SK-N-SH (cell line): Measurements from ENCODE around the gene S100B. TPM values are rescaled to one million over a fixed set of nuclear protein-coding genes. Genes with fewer than 3 reads are reported as not detected.

Experiments used
- CTCF ChIA-PET: fragments of 300-600, 350-600 bp; formaldehyde crosslinking; extraction: SDS; loops from one replicate; lab custom pipeline; 2021; lab: Yijun Ruan, JAX
- POLR2A ChIA-PET: fragments of 350-600 bp; sonication (Branson Sonifier 250); formaldehyde crosslinking; extraction: SDS; loops from one replicate; lab custom pipeline; 2020; ENCODE audit warnings: antibody characterized with exemption, inconsistent platforms; lab: Yijun Ruan, JAX
- DNase-seq: peaks from one replicate; pipeline ENCODE4 v3.0.0; 2012
- H2AFZ ChIP-seq: fragments of 200-600 bp; sonication (generic); 2 replicates; pipeline ENCODE4 v1.8.1; 2016; ENCODE audit warnings: antibody characterized with exemption, mild to moderate bottlenecking, low read depth
- H3F3A ChIP-seq: fragments of 200-600 bp; sonication (generic); replicated peaks from 2 replicates; pipeline ENCODE3; 2016; ENCODE audit warnings: antibody characterized with exemption, mild to moderate bottlenecking; ENCODE audit not compliant: insufficient read depth
- H3K27ac ChIP-seq, 2 experiments: fragments of 200-500 bp in 1 of 2; fragments of 200-600 bp in 1 of 2; sonication (Bioruptor generic) in 1 of 2; sonication (generic), shearing (Covaris generic) in 1 of 2; 2 replicates each; pipeline versions ENCODE4 v1.5.1 to v1.6.1; 2014 to 2016; ENCODE audit warnings: low read depth in 2 of 2, inconsistent platforms in 1 of 2, low read length in 1 of 2, mild to moderate bottlenecking in 1 of 2, mixed read lengths in 1 of 2
- H3K27me3 ChIP-seq: fragments of 200-600 bp; sonication (generic), shearing (Covaris generic); 2 replicates; pipeline ENCODE4 v1.6.1; 2016; ENCODE audit warnings: mixed run types; ENCODE audit not compliant: insufficient read depth
- H3K36me3 ChIP-seq, 2 experiments: fragments of 200-500 bp in 1 of 2; fragments of 200-600 bp in 1 of 2; sonication (Bioruptor generic) in 1 of 2; sonication (generic) in 1 of 2; replicated peaks in 1 of 2; 2 replicates each; pipeline versions ENCODE3 to v1.5.1; 2014 to 2016; ENCODE audit warnings: low read length in 1 of 2, mild to moderate bottlenecking in 1 of 2; ENCODE audit not compliant: insufficient read depth in 2 of 2, control insufficient read depth in 1 of 2
- H3K4me1 ChIP-seq, 2 experiments: fragments of 200-500 bp in 1 of 2; fragments of 200-600 bp in 1 of 2; sonication (Bioruptor generic) in 1 of 2; sonication (generic), shearing (Covaris generic) in 1 of 2; 2 replicates each; pipeline versions ENCODE4 v1.5.1 to v1.6.1; 2014 to 2016; ENCODE audit warnings: low read depth in 1 of 2, low read length in 1 of 2, mixed run types in 1 of 2; ENCODE audit not compliant: insufficient read depth in 2 of 2, control insufficient read depth in 1 of 2
- H3K4me2 ChIP-seq: fragments of 200-600 bp; sonication (generic), shearing (Covaris generic); 2 replicates; pipeline ENCODE4 v1.6.1; 2017; ENCODE audit warnings: mixed run types
- H3K4me3 ChIP-seq, 2 experiments: fragments of 200-500 bp in 1 of 2; fragments of 200-600 bp in 1 of 2; sonication (Bioruptor generic) in 1 of 2; sonication (generic), shearing (Covaris generic) in 1 of 2; 2 replicates each; pipeline versions ENCODE4 v1.5.1 to v1.8.1; 2014 to 2016; ENCODE audit warnings: low read depth in 2 of 2, inconsistent platforms in 1 of 2, low read length in 1 of 2, mild to moderate bottlenecking in 1 of 2, mixed read lengths in 1 of 2, moderate library complexity in 1 of 2
- H3K79me2 ChIP-seq: fragments of 200-600 bp; sonication (generic); 2 replicates; pipeline ENCODE4 v1.8.1; 2017; ENCODE audit warnings: mild to moderate bottlenecking; ENCODE audit not compliant: insufficient read depth
- H3K9ac ChIP-seq: fragments of 200-600 bp; sonication (generic); 2 replicates; pipeline ENCODE4 v1.6.1; 2017; ENCODE audit warnings: mixed run types
- H3K9me2 ChIP-seq: fragments of 200-600 bp; sonication (generic); 2 replicates; pipeline ENCODE4 v1.6.1; 2017; ENCODE audit warnings: mixed run types
- H3K9me3 ChIP-seq: fragments of 200-600 bp; sonication (generic); 2 replicates; pipeline ENCODE4 v1.6.1; 2017; ENCODE audit warnings: mixed run types, mild to moderate bottlenecking, moderate library complexity
- H4K20me1 ChIP-seq: fragments of 200-600 bp; sonication (generic); 2 replicates; pipeline ENCODE4 v1.6.1; 2017; ENCODE audit warnings: mild to moderate bottlenecking, mixed run types; ENCODE audit not compliant: insufficient read depth
- ELF1 ChIP-seq: IDR thresholded peaks from 2 replicates; pipeline ENCODE4 v1.4.0; 2012
- GABPA ChIP-seq: IDR thresholded peaks from 2 replicates; pipeline ENCODE4 v1.4.0; 2012; ENCODE audit warnings: low read depth, mild to moderate bottlenecking
- GATA2 ChIP-seq: sonication (generic); formaldehyde crosslinking; IDR thresholded peaks from 2 replicates; pipeline ENCODE4 v1.5.0; 2020; ENCODE audit warnings: mild to moderate bottlenecking, missing genetic modification reagents
- MXI1 ChIP-seq: IDR thresholded peaks from 2 replicates; pipeline ENCODE4 v1.6.1; 2012; ENCODE audit warnings: mild to moderate bottlenecking, low read depth, low read length, improper control_type of control experiment
- NFIC ChIP-seq: IDR thresholded peaks from 2 replicates; pipeline ENCODE4 v1.4.0; 2012; ENCODE audit warnings: borderline replicate concordance
- NRF1 ChIP-seq: IDR thresholded peaks from 2 replicates; pipeline ENCODE4 v1.6.1; 2012; ENCODE audit warnings: low read depth, mild to moderate bottlenecking, low read length
- RAD21 ChIP-seq: IDR thresholded peaks from 2 replicates; pipeline ENCODE4 v1.6.1; 2012; ENCODE audit warnings: mild to moderate bottlenecking, low read length
- RCOR1 ChIP-seq: fragments of 150-350 bp; IDR thresholded peaks from 2 replicates; pipeline ENCODE4 v1.6.1; 2017; ENCODE audit warnings: antibody characterized with exemption, low read length
- RFX5 ChIP-seq: IDR thresholded peaks from 2 replicates; pipeline ENCODE4 v1.6.1; 2012; ENCODE audit warnings: mild to moderate bottlenecking, improper control_type of control experiment, low read length
- RXRA ChIP-seq: IDR thresholded peaks from 2 replicates; pipeline ENCODE4 v1.4.0; 2012; ENCODE audit warnings: low read depth, mild to moderate bottlenecking, borderline replicate concordance
- SIN3A ChIP-seq: IDR thresholded peaks from 2 replicates; pipeline ENCODE4 v1.6.1; 2012; ENCODE audit warnings: low read depth, mild to moderate bottlenecking, low read length, moderate library complexity, borderline replicate concordance
- SMC3 ChIP-seq: IDR thresholded peaks from 2 replicates; pipeline ENCODE4 v1.6.1; 2012; ENCODE audit warnings: low read depth, low read length, improper control_type of control experiment
- TAF1 ChIP-seq: IDR thresholded peaks from 2 replicates; pipeline ENCODE4 v1.6.1; 2012; ENCODE audit warnings: low read depth, mild to moderate bottlenecking, low read length, moderate library complexity, borderline replicate concordance
- TEAD4 ChIP-seq: IDR thresholded peaks from 2 replicates; pipeline ENCODE4 v1.4.0; 2012; ENCODE audit warnings: mild to moderate bottlenecking, borderline replicate concordance; ENCODE audit not compliant: insufficient read depth
- YY1 ChIP-seq: IDR thresholded peaks from 2 replicates; pipeline ENCODE4 v1.4.0; 2012; ENCODE audit warnings: low read depth, mild to moderate bottlenecking
- WGBS: methylation state at CpG from one replicate; pipeline ENCODE4 v1.1.6; 2017; ENCODE audit warnings: low lambda C conversion rate; 5-methylcytosine and 5-hydroxymethylcytosine counted together
- polyA plus RNA-seq, 3 experiments: library from polyadenylated mRNA; depleted of rRNA; stranded (reverse); fragments of >200 nt; gene quantifications; 2 replicates each; pipeline ENCODE4 v1.2.3, GENCODE V29; 2012
- TF ChIP-seq, protein P1 (sequence below): IDR thresholded peaks from 2 replicates; pipeline ENCODE4 v1.4.0; 2012; ENCODE audit warnings: low read depth, borderline replicate concordance
- TF ChIP-seq, protein P2 (sequence below): fragments of 150-350 bp; IDR thresholded peaks from 2 replicates; pipeline ENCODE4 v1.6.1; 2017; ENCODE audit warnings: antibody characterized with exemption, low read length, low read depth, borderline replicate concordance
- TF ChIP-seq, protein P3 (sequence below): fragments of 200-600 bp; sonication (generic); IDR thresholded peaks from 2 replicates; pipeline ENCODE4 v1.6.1; 2017; ENCODE audit warnings: antibody characterized with exemption, mild to moderate bottlenecking, moderate library complexity
- TF ChIP-seq, protein P4 (sequence below): IDR thresholded peaks from 2 replicates; pipeline ENCODE4 v1.6.1; 2012; ENCODE audit warnings: mild to moderate bottlenecking, low read depth, low read length, moderate library complexity

S100B gene
- polyA plus RNA-seq, 1 of the 3 experiments (the other 2 are of a cell fraction): 0.12 TPM

DNA sequence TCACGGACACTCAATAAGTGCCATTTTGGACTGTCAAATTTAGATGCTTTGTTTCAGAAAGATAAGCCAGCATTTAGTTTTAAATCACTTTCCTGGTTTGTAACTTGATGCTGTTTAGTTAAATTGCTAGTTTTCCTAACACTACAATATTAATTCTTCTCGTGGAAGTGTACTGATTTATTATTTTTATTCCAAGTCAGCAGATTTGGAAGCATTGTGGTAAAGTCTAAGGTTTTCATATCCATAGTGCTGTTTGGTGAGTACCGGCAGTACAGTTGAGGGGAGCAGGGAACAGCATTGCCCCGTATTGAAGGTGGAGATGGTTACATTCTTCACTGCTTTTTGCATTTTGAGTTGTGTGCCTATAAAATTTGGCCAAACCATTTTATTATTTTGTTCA is 36.3 kb downstream of the S100B start (continued):
- no peak for TF ChIP-seq RXRA
- no peak for TF ChIP-seq GATA2 (CRISPR knock-in tag)
- TF ChIP-seq, all 33 proteins: peak for 0

DNA sequence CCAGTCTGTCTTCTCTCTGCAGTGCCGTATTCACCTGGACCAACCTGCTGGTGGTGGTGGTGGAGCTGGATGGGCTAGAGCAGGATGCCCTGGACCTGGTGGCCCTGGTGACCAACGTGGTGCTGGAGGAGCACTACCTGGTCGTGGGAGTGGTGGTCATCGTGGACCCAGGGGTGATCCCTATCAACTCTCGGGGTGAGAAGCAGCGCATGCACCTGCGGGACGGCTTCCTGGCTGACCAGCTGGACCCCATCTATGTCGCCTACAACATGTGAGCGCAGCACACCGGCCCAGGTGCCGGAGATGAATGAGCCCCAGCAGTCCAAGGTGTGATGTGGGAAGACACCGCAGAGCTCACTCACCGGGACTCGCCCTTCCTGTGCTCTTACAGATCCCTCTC is 37.5 kb downstream of the S100B start:
- Histone ChIP-seq H3F3A (no peaks in the 10 kb centered on the region), H3K27me3 (no peaks in the 10 kb centered on the region), H3K27ac (no peak overlapping the region), H3K4me2 (no peak overlapping the region), H3K9me3 (no peaks in the 10 kb centered on the region), H3K36me3 (peaks cover 49 to 74% of the 10 kb centered on the region in 2 experiments), H3K9me2 (no peaks in the 10 kb centered on the region), H2AFZ (no peak overlapping the region), H3K4me3 (no peak overlapping the region), H3K9ac (no peak overlapping the region), H4K20me1 (no peaks in the 10 kb centered on the region), H3K79me2 (no peaks in the 10 kb centered on the region), H3K4me1 (no peaks in the 10 kb centered on the region)
- 96% methylated on average over 4 of the region's 15 CpGs for WGBS
- ChIA-PET CTCF (interaction anchor here (1.5 kb wide), 1 partner anchor 9 kb away, joined by 3 read pairs; no protein-coding TSS in a partner anchor), POLR2A (no interaction called here)
- DNase-seq: no peak
- TF ChIP-seq SIN3A (no peak), ELF1 (no peak), SMC3 (no peak), MXI1 (no peak), GABPA (no peak), TAF1 (no peak), GATA2 (CRISPR knock-in tag) (no peak), RFX5 (no peak), NRF1 (no peak), TEAD4 (no peak), RXRA (no peak), YY1 (no peak), RCOR1 (no peak), NFIC (no peak), RAD21 (no peak)
- TF ChIP-seq, protein P1, sequence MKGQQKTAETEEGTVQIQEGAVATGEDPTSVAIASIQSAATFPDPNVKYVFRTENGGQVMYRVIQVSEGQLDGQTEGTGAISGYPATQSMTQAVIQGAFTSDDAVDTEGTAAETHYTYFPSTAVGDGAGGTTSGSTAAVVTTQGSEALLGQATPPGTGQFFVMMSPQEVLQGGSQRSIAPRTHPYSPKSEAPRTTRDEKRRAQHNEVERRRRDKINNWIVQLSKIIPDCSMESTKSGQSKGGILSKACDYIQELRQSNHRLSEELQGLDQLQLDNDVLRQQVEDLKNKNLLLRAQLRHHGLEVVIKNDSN: no peak
- TF ChIP-seq, protein P2, sequence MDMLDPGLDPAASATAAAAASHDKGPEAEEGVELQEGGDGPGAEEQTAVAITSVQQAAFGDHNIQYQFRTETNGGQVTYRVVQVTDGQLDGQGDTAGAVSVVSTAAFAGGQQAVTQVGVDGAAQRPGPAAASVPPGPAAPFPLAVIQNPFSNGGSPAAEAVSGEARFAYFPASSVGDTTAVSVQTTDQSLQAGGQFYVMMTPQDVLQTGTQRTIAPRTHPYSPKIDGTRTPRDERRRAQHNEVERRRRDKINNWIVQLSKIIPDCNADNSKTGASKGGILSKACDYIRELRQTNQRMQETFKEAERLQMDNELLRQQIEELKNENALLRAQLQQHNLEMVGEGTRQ: no peak
- TF ChIP-seq, protein P3, sequence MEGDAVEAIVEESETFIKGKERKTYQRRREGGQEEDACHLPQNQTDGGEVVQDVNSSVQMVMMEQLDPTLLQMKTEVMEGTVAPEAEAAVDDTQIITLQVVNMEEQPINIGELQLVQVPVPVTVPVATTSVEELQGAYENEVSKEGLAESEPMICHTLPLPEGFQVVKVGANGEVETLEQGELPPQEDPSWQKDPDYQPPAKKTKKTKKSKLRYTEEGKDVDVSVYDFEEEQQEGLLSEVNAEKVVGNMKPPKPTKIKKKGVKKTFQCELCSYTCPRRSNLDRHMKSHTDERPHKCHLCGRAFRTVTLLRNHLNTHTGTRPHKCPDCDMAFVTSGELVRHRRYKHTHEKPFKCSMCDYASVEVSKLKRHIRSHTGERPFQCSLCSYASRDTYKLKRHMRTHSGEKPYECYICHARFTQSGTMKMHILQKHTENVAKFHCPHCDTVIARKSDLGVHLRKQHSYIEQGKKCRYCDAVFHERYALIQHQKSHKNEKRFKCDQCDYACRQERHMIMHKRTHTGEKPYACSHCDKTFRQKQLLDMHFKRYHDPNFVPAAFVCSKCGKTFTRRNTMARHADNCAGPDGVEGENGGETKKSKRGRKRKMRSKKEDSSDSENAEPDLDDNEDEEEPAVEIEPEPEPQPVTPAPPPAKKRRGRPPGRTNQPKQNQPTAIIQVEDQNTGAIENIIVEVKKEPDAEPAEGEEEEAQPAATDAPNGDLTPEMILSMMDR: no peak
- TF ChIP-seq, protein P4, sequence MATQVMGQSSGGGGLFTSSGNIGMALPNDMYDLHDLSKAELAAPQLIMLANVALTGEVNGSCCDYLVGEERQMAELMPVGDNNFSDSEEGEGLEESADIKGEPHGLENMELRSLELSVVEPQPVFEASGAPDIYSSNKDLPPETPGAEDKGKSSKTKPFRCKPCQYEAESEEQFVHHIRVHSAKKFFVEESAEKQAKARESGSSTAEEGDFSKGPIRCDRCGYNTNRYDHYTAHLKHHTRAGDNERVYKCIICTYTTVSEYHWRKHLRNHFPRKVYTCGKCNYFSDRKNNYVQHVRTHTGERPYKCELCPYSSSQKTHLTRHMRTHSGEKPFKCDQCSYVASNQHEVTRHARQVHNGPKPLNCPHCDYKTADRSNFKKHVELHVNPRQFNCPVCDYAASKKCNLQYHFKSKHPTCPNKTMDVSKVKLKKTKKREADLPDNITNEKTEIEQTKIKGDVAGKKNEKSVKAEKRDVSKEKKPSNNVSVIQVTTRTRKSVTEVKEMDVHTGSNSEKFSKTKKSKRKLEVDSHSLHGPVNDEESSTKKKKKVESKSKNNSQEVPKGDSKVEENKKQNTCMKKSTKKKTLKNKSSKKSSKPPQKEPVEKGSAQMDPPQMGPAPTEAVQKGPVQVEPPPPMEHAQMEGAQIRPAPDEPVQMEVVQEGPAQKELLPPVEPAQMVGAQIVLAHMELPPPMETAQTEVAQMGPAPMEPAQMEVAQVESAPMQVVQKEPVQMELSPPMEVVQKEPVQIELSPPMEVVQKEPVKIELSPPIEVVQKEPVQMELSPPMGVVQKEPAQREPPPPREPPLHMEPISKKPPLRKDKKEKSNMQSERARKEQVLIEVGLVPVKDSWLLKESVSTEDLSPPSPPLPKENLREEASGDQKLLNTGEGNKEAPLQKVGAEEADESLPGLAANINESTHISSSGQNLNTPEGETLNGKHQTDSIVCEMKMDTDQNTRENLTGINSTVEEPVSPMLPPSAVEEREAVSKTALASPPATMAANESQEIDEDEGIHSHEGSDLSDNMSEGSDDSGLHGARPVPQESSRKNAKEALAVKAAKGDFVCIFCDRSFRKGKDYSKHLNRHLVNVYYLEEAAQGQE: no peak
